Stomach (tissue), 9 donors: ENCODE measurements around the gene ATP2B3. TPM values are rescaled to one million over a fixed set of nuclear protein-coding genes. Genes with fewer than 3 reads are reported as not detected.

Experiments
- DNase-seq, 2 donors: peaks; one replicate each; pipeline versions ENCODE4 v3.0.0 to v3.0.0-alpha.2; 2013 to 2019
- H3K27ac ChIP-seq, 5 donors: fragments of 200-600 bp in 4 of 5; sonication (generic) in 4 of 5; one replicate each; pipeline ENCODE4 v1.5.1; 2013 to 2019; ENCODE audit warnings: mild to moderate bottlenecking in 1 of 5, moderate library complexity in 1 of 5
- H3K27me3 ChIP-seq, 3 donors: fragments of 200-600 bp; sonication (generic); one replicate each; pipeline ENCODE4 v1.5.1; 2017 to 2019; ENCODE audit warnings: mixed run types in 1 of 3
- H3K36me3 ChIP-seq, 4 donors: fragments of 200-600 bp; sonication (generic); 1 replicate in 3 of 4; 2 replicates in 1 of 4; pipeline ENCODE4 v1.5.1; 2016 to 2019
- H3K4me1 ChIP-seq, 4 donors: fragments of 200-600 bp; sonication (generic); one replicate each; pipeline ENCODE4 v1.5.1; 2016 to 2019
- H3K4me3 ChIP-seq, 4 donors: fragments of 200-600 bp; sonication (generic) in 3 of 4; one replicate each; pipeline ENCODE4 v1.5.1; 2016 to 2019; ENCODE audit warnings: mild to moderate bottlenecking in 1 of 4
- H3K9me3 ChIP-seq, 4 donors: fragments of 200-600 bp; sonication (generic); one replicate each; pipeline ENCODE4 v1.5.1; 2016 to 2019
- EP300 ChIP-seq: sonication (generic); formaldehyde crosslinking; IDR thresholded peaks from one replicate; pipeline ENCODE4 v1.6.1; 2017; ENCODE audit warnings: antibody characterized with exemption
- POLR2A ChIP-seq, 4 donors: fragments of 450-650 bp; IDR thresholded peaks; one replicate each; pipeline ENCODE4 v1.6.1; 2016; ENCODE audit warnings: antibody characterized with exemption in 4 of 4, control low read depth in 2 of 4, mild to moderate bottlenecking in 1 of 4, moderate library complexity in 1 of 4
- POLR2AphosphoS5 ChIP-seq, 3 donors: sonication (generic); formaldehyde crosslinking; IDR thresholded peaks; one replicate each; pipeline ENCODE4 v1.6.1; 2016; ENCODE audit warnings: antibody characterized with exemption in 3 of 3
- WGBS, 5 donors: extraction: QIAGEN DNeasy Blood & Tissue Kit in 3 of 5; methylation state at CpG; one replicate each; pipeline versions ENCODE4 v1.1.5 to v1.1.7; 2013 to 2018; 5-methylcytosine and 5-hydroxymethylcytosine counted together
- intact Hi-C: fragments of 100-400 bp; cut with DNase I; formaldehyde crosslinking; loops from one replicate; pipeline ENCODE4 v1.15.1; 2023; ENCODE audit warnings: low total_unique reads
- polyA plus RNA-seq, 3 donors: library from polyadenylated mRNA; stranded (reverse); fragments of 200-250 nt; gene quantifications; one replicate each; pipeline ENCODE4 v1.2.3, GENCODE V29; 2013
- total RNA-seq, 5 donors: library from RNA; depleted of rRNA; stranded (reverse); fragments of >200 nt; gene quantifications; one replicate each; pipeline versions ENCODE4 v1.1.0 to v1.2.3, GENCODE V29; 2014 to 2016
- TF ChIP-seq, protein P1 (sequence below), 7 experiments: fragments of 450-650 bp in 4 of 7; fragments of 200-600 bp in 3 of 7; sonication (generic) in 3 of 7; IDR thresholded peaks; one replicate each; pipeline ENCODE4 v1.5.1; 2016 to 2019; ENCODE audit warnings: antibody characterized with exemption in 7 of 7, control low read depth in 2 of 7, mild to moderate bottlenecking in 1 of 7
- donor health status: healthy with polysubstance abuse.
- donor health status: Bipolar disorder and iron deficiency.
- donor health status: healthy.

Gene ATP2B3
- total and polyA plus RNA-seq, 8 donors: 0.03 to 0.55 TPM; not detected in 6

DNA sequence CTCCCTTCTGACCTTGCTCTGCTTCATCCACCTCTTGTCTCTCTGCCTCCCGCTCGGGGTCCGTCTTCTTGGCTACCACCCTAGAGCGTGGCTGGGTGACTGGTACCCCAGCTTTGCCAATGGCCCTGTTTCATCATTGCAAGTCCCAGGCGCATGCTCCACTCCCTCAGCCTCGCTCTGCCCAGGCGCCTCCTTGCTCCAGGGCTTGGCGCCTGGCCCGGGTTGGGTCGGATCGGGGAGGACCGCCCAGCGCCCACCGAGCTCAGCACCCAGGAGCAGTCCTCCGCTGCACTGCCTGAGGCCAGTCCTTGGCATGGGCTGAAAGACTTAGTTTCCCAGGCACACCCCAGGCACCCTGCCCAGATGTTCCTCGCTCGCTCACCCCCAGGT is 22.1 kb upstream of the ATP2B3 start:
- H3K27me3 ChIP-seq: peaks cover 3 to 22% (median 21%) of the 10 kb centered on the region in 3 donors

DNA sequence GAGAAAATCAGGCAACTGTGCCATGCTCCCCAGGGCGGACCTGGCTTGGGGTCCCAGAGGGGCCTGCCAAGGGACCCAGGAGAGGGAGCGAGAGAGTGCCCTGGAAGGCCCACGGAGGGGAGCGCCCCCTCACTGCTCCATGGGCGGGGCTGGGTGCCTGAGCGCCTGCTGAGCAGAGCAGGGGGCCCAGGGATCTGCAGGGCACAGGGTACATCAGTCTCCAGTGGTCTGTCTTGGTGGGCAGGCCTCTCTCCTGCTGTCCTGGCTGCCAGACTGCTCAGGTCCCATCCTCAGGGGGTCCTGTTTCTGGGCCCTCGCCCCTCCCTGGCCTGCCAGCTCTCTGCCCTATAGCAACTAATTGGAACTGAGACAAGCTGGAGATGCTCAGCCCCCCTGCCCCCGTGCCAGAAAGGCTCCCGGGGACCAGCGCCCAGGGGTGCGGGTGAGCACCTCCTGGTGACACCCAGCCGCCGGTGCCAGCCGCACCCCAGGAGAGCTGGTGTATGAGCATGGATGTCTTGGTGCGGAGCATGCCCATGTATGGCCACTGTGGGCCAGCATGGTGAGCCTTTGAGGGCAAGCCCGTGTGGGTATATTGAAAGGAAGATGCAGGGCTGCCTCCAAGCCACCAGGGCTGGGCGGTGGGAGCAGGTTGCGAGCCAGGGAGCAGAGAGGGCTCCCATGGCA is 21.4 kb upstream of the ATP2B3 start:
- DNase-seq: no peak
- Histone ChIP-seq H3K9me3 (no peaks in the 10 kb centered on the region), H3K36me3 (no peaks in the 10 kb centered on the region), H3K4me1 (peaks cover 0 to 9% (median 4%) of the 10 kb centered on the region in 4 donors), H3K27ac (no peak overlapping the region), H3K27me3 (peaks cover 3 to 22% (median 21%) of the 10 kb centered on the region in 3 donors), H3K4me3 (peak overlapping the region in 2 of 4 donors; percentile 27 to 31)
- WGBS, 5 donors: 64 to 81% (median 73%) methylated on average over 11 to 18 of the region's 18 CpGs
- intact Hi-C loops: no loop called here
- TF ChIP-seq EP300 (no peak), POLR2AphosphoS5 (IDR thresholded peaks at IDR 0.05) (no peak), POLR2A (IDR thresholded peaks at IDR 0.05) (no peak)
- TF ChIP-seq, protein P1, sequence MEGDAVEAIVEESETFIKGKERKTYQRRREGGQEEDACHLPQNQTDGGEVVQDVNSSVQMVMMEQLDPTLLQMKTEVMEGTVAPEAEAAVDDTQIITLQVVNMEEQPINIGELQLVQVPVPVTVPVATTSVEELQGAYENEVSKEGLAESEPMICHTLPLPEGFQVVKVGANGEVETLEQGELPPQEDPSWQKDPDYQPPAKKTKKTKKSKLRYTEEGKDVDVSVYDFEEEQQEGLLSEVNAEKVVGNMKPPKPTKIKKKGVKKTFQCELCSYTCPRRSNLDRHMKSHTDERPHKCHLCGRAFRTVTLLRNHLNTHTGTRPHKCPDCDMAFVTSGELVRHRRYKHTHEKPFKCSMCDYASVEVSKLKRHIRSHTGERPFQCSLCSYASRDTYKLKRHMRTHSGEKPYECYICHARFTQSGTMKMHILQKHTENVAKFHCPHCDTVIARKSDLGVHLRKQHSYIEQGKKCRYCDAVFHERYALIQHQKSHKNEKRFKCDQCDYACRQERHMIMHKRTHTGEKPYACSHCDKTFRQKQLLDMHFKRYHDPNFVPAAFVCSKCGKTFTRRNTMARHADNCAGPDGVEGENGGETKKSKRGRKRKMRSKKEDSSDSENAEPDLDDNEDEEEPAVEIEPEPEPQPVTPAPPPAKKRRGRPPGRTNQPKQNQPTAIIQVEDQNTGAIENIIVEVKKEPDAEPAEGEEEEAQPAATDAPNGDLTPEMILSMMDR (IDR thresholded peaks at IDR 0.05): no peak

More for the DNA sequence above, 22.1 kb upstream of the ATP2B3 start:
- Histone ChIP-seq H3K4me1 (peaks cover 0 to 9% (median 4%) of the 10 kb centered on the region in 4 donors), H3K9me3 (no peaks in the 10 kb centered on the region), H3K27ac (peak overlapping the region in 2 of 5 donors; percentile 51 to 55), H3K36me3 (no peaks in the 10 kb centered on the region), H3K4me3 (peak overlapping the region in 3 of 4 donors; percentile 17 to 31 (median 27))
- peak in 1 of 2 donors; percentile 57 for DNase-seq
- intact Hi-C loops: no loop called here
- TF ChIP-seq, protein P1 (IDR thresholded peaks at IDR 0.05): no peak
- 14 to 55% (median 26%) methylated on average over 11 to 17 of the region's 17 CpGs for WGBS, 5 donors

DNA sequence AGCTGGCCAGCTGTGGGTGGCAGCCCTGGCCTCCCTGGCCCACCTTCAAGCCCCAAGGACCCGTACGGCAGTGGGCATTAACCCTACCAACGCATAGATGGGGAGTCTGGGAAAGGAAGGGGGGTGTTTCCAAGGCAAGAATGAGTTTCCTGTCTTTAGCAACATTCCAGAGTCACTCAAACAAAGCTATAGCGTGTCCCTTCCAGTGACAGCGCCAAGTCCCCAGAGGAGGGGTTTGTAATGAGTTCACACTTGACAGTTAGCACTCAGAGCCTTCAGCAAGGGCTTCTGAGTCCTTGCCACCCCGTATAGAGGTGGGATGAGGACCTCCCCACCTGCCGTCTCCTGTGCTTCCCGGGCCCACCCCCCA is 20.9 kb upstream of the ATP2B3 start:
- H3K4me1 ChIP-seq: peaks cover 0 to 9% (median 4%) of the 10 kb centered on the region in 4 donors
- 47 to 68% (median 60%) methylated on average over 6 to 8 of the region's 8 CpGs for WGBS, 5 donors
- no peaks in the 10 kb centered on the region for H3K36me3 ChIP-seq
- DNase-seq: no peak
- intact Hi-C loops: no loop called here
- H3K9me3 ChIP-seq: no peaks in the 10 kb centered on the region
- H3K4me3 ChIP-seq: peak overlapping the region in 1 of 4 donors; percentile 31
- TF ChIP-seq EP300: no peak
- no peak for TF ChIP-seq POLR2AphosphoS5 (IDR thresholded peaks at IDR 0.05)
- no peak for TF ChIP-seq POLR2A (IDR thresholded peaks at IDR 0.05)
- TF ChIP-seq, protein P1 (IDR thresholded peaks at IDR 0.05): no peak
- H3K27ac ChIP-seq: no peak overlapping the region
- H3K27me3 ChIP-seq: peaks cover 3 to 22% (median 18%) of the 10 kb centered on the region in 3 donors

DNA sequence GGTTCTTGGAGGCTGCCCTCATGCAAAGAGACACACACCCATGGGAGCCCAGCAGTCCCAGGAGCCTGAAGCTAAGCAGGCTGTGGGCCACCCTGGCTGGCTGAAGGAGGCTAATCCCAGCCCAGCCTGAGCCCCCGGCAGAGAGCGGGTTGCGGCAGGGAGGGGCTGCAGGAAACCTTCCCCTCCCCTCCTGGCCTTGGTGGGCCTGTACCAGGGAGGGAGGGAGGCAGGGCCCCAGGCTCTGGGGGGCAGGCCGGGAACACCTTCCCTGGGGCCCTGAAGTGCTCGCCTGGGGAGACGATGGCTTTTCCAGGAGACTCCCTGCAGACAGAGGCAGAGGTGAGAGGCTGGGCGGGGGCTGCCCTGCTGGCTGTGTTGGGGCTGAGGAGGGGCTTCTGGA is 19.0 kb upstream of the ATP2B3 start:
- 81 to 89% (median 84%) methylated on average over 5 to 7 of the region's 7 CpGs; no CpG with 5 or more reads in 1 of the 5 donors for WGBS, 5 donors
- no peak for DNase-seq
- Histone ChIP-seq H3K27ac (no peak overlapping the region), H3K36me3 (no peaks in the 10 kb centered on the region), H3K4me3 (no peak overlapping the region), H3K27me3 (peaks cover 0 to 22% (median 20%) of the 10 kb centered on the region in 3 donors), H3K9me3 (no peaks in the 10 kb centered on the region), H3K4me1 (peaks cover 0 to 9% (median 4%) of the 10 kb centered on the region in 4 donors)
- intact Hi-C loops: no loop called here
- TF ChIP-seq EP300 (no peak), POLR2A (IDR thresholded peaks at IDR 0.05) (no peak), POLR2AphosphoS5 (IDR thresholded peaks at IDR 0.05) (no peak)
- TF ChIP-seq, protein P1 (IDR thresholded peaks at IDR 0.05): no peak
